ENCODE measurements around the gene MAP7.

The MAP7 gene

GRCh38 chr6:136535017-136535765, 15.0 kb downstream of the MAP7 start:
- no peak overlapping the region for H3K4me3 ChIP-seq (ENCODE audit: insufficient read depth, low read depth, low read length, poor library complexity, severe bottlenecking)
- no peaks in the 10 kb centered on the region for H3K27me3 ChIP-seq (replicated peaks; ENCODE audit: control insufficient read depth, insufficient read depth, low read length, poor library complexity, severe bottlenecking)
- no peaks in the 10 kb centered on the region for H3K4me1 ChIP-seq (ENCODE audit: control insufficient read depth, insufficient read depth, low read length, poor library complexity, severe bottlenecking)
- H3K36me3 ChIP-seq (ENCODE audit: control insufficient read depth, insufficient read depth, low read length) = no peaks in the 10 kb centered on the region
- no peaks in the 10 kb centered on the region for H3K9me3 ChIP-seq (ENCODE audit: control insufficient read depth, low read length)
- no peak overlapping the region for H3K27ac ChIP-seq (ENCODE audit: insufficient read depth, low read length, poor library complexity, severe bottlenecking)
- no peak for DNase-seq

DNA sequence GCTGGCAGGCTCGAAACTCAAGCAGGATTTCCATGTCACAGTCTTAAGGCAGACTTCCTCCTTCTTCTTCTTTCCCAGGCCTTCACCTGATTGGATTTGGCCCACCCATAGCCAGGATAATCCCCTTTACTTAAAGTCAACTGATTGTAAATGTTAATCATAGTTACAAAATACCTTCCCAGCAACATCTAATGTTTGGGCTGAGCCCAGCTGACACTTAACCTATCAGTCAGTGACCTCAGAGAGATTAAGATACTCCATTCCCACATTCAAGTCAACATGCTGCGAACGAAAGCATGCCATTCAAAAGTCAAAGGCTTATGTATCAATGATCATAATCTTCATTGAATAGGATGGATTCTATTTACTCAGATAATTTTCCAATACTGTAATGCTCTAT, 16.0 kb downstream of the MAP7 start:
- Histone ChIP-seq H3K4me3 (ENCODE audit: insufficient read depth, low read depth, low read length, poor library complexity, severe bottlenecking) (no peak overlapping the region), H3K27me3 (replicated peaks; ENCODE audit: control insufficient read depth, insufficient read depth, low read length, poor library complexity, severe bottlenecking) (no peaks in the 10 kb centered on the region), H3K27ac (ENCODE audit: insufficient read depth, low read length, poor library complexity, severe bottlenecking) (no peak overlapping the region), H3K9me3 (ENCODE audit: control insufficient read depth, low read length) (no peaks in the 10 kb centered on the region), H3K36me3 (ENCODE audit: control insufficient read depth, insufficient read depth, low read length) (no peaks in the 10 kb centered on the region), H3K4me1 (ENCODE audit: control insufficient read depth, insufficient read depth, low read length, poor library complexity, severe bottlenecking) (no peaks in the 10 kb centered on the region)
- DNase-seq = no peak

- no peak for DNase-seq
- no peak overlapping the region for H3K4me3 ChIP-seq (ENCODE audit: insufficient read depth, low read depth, low read length, poor library complexity, severe bottlenecking)
- no peaks in the 10 kb centered on the region for H3K9me3 ChIP-seq (ENCODE audit: control insufficient read depth, low read length)
- H3K27ac ChIP-seq (ENCODE audit: insufficient read depth, low read length, poor library complexity, severe bottlenecking) = no peak overlapping the region
- no peaks in the 10 kb centered on the region for H3K4me1 ChIP-seq (ENCODE audit: control insufficient read depth, insufficient read depth, low read length, poor library complexity, severe bottlenecking)
- no peaks in the 10 kb centered on the region for H3K36me3 ChIP-seq (ENCODE audit: control insufficient read depth, insufficient read depth, low read length)
- H3K27me3 ChIP-seq (replicated peaks; ENCODE audit: control insufficient read depth, insufficient read depth, low read length, poor library complexity, severe bottlenecking) = no peaks in the 10 kb centered on the region
These were observed 16.7 kb downstream of the MAP7 start for GRCh38 chr6:136533487-136533886.

DNA sequence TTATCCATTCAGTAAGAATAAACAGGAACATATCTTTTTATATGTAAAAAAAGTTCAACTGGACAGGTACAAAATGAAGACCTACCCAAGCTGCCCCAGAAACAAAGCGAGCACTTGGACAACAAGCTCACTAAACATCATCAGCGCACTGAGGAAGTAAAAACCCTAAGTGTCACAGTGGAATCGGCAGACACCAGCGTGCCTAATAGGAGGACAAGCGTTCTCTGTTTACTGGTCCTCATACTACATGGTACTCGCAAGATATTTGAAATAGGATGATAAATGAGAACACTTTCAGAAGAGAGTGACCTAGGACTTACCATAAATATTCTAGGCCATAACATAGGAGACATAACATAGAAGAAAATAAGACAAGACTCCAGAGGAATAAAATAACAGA, 18.2 kb downstream of the MAP7 start:
- Histone ChIP-seq H3K36me3 (ENCODE audit: control insufficient read depth, insufficient read depth, low read length) (no peaks in the 10 kb centered on the region), H3K9me3 (ENCODE audit: control insufficient read depth, low read length) (no peaks in the 10 kb centered on the region), H3K4me3 (ENCODE audit: insufficient read depth, low read depth, low read length, poor library complexity, severe bottlenecking) (no peak overlapping the region), H3K27ac (ENCODE audit: insufficient read depth, low read length, poor library complexity, severe bottlenecking) (no peak overlapping the region), H3K4me1 (ENCODE audit: control insufficient read depth, insufficient read depth, low read length, poor library complexity, severe bottlenecking) (no peaks in the 10 kb centered on the region), H3K27me3 (replicated peaks; ENCODE audit: control insufficient read depth, insufficient read depth, low read length, poor library complexity, severe bottlenecking) (no peaks in the 10 kb centered on the region)
- DNase-seq = no peak

- H3K4me3 ChIP-seq (ENCODE audit: insufficient read depth, low read depth, low read length, poor library complexity, severe bottlenecking) = no peak overlapping the region
- no peaks in the 10 kb centered on the region for H3K36me3 ChIP-seq (ENCODE audit: control insufficient read depth, insufficient read depth, low read length)
- H3K4me1 ChIP-seq (ENCODE audit: control insufficient read depth, insufficient read depth, low read length, poor library complexity, severe bottlenecking) = no peaks in the 10 kb centered on the region
- H3K9me3 ChIP-seq (ENCODE audit: control insufficient read depth, low read length) = no peaks in the 10 kb centered on the region
- H3K27ac ChIP-seq (ENCODE audit: insufficient read depth, low read length, poor library complexity, severe bottlenecking) = no peak overlapping the region
- no peaks in the 10 kb centered on the region for H3K27me3 ChIP-seq (replicated peaks; ENCODE audit: control insufficient read depth, insufficient read depth, low read length, poor library complexity, severe bottlenecking)
- no peak for DNase-seq
These were observed 20.5 kb downstream of the MAP7 start for GRCh38 chr6:136529710-136530109.

- Histone ChIP-seq H3K27ac (ENCODE audit: insufficient read depth, low read length, poor library complexity, severe bottlenecking) (no peak overlapping the region), H3K9me3 (ENCODE audit: control insufficient read depth, low read length) (no peaks in the 10 kb centered on the region), H3K4me3 (ENCODE audit: insufficient read depth, low read depth, low read length, poor library complexity, severe bottlenecking) (no peak overlapping the region), H3K27me3 (replicated peaks; ENCODE audit: control insufficient read depth, insufficient read depth, low read length, poor library complexity, severe bottlenecking) (no peaks in the 10 kb centered on the region), H3K36me3 (ENCODE audit: control insufficient read depth, insufficient read depth, low read length) (no peaks in the 10 kb centered on the region), H3K4me1 (ENCODE audit: control insufficient read depth, insufficient read depth, low read length, poor library complexity, severe bottlenecking) (no peaks in the 10 kb centered on the region)
- DNase-seq = no peak
These were observed 21.7 kb downstream of the MAP7 start for GRCh38 chr6:136528477-136528876.

- H3K36me3 ChIP-seq (ENCODE audit: control insufficient read depth, insufficient read depth, low read length) = no peaks in the 10 kb centered on the region
- no peak for DNase-seq
- H3K4me3 ChIP-seq (ENCODE audit: insufficient read depth, low read depth, low read length, poor library complexity, severe bottlenecking) = no peak overlapping the region
- H3K9me3 ChIP-seq (ENCODE audit: control insufficient read depth, low read length) = no peaks in the 10 kb centered on the region
- H3K27ac ChIP-seq (ENCODE audit: insufficient read depth, low read length, poor library complexity, severe bottlenecking) = no peak overlapping the region
- no peaks in the 10 kb centered on the region for H3K27me3 ChIP-seq (replicated peaks; ENCODE audit: control insufficient read depth, insufficient read depth, low read length, poor library complexity, severe bottlenecking)
- no peaks in the 10 kb centered on the region for H3K4me1 ChIP-seq (ENCODE audit: control insufficient read depth, insufficient read depth, low read length, poor library complexity, severe bottlenecking)
These were observed 22.4 kb downstream of the MAP7 start for GRCh38 chr6:136527831-136528230.

GRCh38 chr6:136526937-136527336, 23.3 kb downstream of the MAP7 start:
- no peaks in the 10 kb centered on the region for H3K36me3 ChIP-seq (ENCODE audit: control insufficient read depth, insufficient read depth, low read length)
- H3K9me3 ChIP-seq (ENCODE audit: control insufficient read depth, low read length) = no peaks in the 10 kb centered on the region
- no peaks in the 10 kb centered on the region for H3K4me1 ChIP-seq (ENCODE audit: control insufficient read depth, insufficient read depth, low read length, poor library complexity, severe bottlenecking)
- no peak for DNase-seq
- no peak overlapping the region for H3K4me3 ChIP-seq (ENCODE audit: insufficient read depth, low read depth, low read length, poor library complexity, severe bottlenecking)
- no peak overlapping the region for H3K27ac ChIP-seq (ENCODE audit: insufficient read depth, low read length, poor library complexity, severe bottlenecking)
- no peaks in the 10 kb centered on the region for H3K27me3 ChIP-seq (replicated peaks; ENCODE audit: control insufficient read depth, insufficient read depth, low read length, poor library complexity, severe bottlenecking)

- H3K9me3 ChIP-seq (ENCODE audit: control insufficient read depth, low read length) = no peaks in the 10 kb centered on the region
- no peaks in the 10 kb centered on the region for H3K27me3 ChIP-seq (replicated peaks; ENCODE audit: control insufficient read depth, insufficient read depth, low read length, poor library complexity, severe bottlenecking)
- DNase-seq = no peak
- H3K36me3 ChIP-seq (ENCODE audit: control insufficient read depth, insufficient read depth, low read length) = no peaks in the 10 kb centered on the region
- H3K4me1 ChIP-seq (ENCODE audit: control insufficient read depth, insufficient read depth, low read length, poor library complexity, severe bottlenecking) = no peaks in the 10 kb centered on the region
- no peak overlapping the region for H3K27ac ChIP-seq (ENCODE audit: insufficient read depth, low read length, poor library complexity, severe bottlenecking)
- no peak overlapping the region for H3K4me3 ChIP-seq (ENCODE audit: insufficient read depth, low read depth, low read length, poor library complexity, severe bottlenecking)
These were observed 23.9 kb downstream of the MAP7 start for GRCh38 chr6:136526196-136526930.

DNA sequence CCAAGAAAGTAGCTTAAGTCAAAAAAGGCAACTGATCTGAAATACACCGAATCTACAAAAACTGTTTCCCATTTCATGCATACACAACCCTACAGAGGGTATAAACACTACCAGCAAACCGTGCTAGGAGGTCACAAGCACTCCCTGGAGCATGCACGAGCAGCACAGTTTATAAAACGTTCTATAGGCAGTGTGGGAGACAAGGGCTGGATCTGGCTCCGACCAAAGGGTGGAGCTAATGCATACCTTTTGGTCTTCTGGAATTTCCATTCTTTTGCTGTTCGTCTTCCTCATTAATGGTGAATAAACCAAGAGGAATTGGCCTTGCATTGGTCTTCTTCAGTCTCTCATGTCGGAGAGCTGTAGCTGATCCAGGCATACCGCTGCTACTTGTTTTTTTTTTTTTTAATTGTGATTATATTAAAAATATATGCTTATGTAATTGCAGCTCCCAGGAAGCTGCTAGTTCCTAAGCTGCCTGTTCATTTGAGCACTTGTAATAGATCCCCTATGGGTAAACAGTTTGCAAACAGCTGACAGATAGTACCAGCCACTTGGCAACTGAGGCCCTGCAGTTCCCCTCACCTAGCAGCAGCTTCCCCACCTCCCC, 24.5 kb downstream of the MAP7 start:
- no peaks in the 10 kb centered on the region for H3K36me3 ChIP-seq (ENCODE audit: control insufficient read depth, insufficient read depth, low read length)
- H3K27ac ChIP-seq (ENCODE audit: insufficient read depth, low read length, poor library complexity, severe bottlenecking) = no peak overlapping the region
- no peak overlapping the region for H3K4me3 ChIP-seq (ENCODE audit: insufficient read depth, low read depth, low read length, poor library complexity, severe bottlenecking)
- no peak for DNase-seq
- H3K27me3 ChIP-seq (replicated peaks; ENCODE audit: control insufficient read depth, insufficient read depth, low read length, poor library complexity, severe bottlenecking) = no peaks in the 10 kb centered on the region
- no peaks in the 10 kb centered on the region for H3K9me3 ChIP-seq (ENCODE audit: control insufficient read depth, low read length)
- no peaks in the 10 kb centered on the region for H3K4me1 ChIP-seq (ENCODE audit: control insufficient read depth, insufficient read depth, low read length, poor library complexity, severe bottlenecking)

Measured in effector memory CD4-positive, alpha-beta T cell (primary cell).